DMS53 treated with DMSO at 0.1 percent for 48 hours (cell line): ENCODE results near the gene TRIM2.
A peak's percentile ranks its signal among the peaks of the same experiment; 100 is the strongest.
"Not testable (repeated sequence)": the region's sequence is repeated elsewhere in the genome, so short reads cannot be mapped to it uniquely, and the experiment has no call there.

Experiments used
- DNase-seq: peaks from one replicate; lab custom pipeline; 2025; ENCODE audit not compliant: unreplicated experiment; lab: John Stamatoyannopoulos, UW

TRIM2 gene

DNA sequence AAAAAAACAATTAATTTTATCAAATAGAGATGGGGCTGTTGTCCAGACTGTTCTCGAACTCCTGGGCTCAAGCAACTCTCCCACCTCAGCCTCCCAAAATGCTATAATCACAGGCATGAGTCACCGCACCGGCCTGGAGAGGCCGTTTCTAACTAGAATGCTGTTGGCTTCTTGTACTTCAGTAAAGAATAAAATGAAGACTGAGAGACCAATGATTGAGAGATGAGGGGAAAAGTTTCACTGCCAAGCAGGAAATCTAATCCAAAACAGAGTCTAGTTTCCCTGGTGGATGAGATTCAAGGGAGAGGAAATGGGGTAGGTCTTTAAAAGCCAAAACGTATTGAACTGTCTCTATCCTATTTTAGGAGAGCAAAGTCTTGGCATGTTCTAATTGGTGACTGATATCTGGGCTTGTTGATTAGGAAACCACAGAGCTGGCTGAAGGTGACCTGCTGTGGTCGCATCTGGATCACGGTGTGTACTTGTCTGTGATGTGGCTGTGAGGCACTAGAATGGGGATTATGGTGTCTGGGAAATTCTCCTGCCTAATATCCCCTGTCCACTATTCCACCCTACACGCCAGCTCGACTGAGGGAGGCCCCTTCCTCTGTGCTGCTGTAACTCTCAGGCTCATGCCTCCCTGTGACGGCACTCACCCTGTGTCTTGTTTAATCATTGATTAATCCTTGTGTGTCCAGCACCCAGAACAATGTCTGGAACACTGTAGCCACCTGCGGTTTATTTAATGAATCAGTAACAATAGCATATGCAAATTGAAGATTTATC lies 15.0 kb upstream of the TRIM2 start:
- DNase-seq = peak; percentile 42

DNA sequence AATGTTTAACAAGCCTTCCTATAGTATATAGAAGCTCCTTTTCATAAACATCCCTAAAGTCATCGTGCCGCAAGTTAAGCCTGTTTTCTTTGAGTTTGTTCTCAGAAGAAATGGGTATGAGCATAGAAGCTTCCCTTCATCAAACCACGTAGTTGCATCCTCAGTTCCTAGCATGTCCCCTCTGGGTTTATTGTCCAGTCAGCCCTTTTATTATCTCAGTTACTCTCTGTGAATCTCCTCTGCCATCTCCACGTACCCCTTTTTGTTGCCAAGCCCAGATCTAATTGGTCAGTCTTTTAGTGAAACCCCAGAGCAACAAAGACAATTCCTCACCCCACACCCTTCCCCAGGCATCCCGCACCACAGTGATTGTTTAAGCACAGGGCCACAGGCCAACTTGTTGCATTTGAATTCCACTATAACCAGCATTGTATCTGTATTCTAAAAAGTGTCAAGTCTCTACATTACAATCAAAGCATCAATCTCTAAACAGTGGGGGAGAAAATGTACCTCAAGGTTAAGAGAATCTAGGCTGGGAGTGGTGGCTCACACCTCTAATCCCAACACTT lies 12.4 kb upstream of the TRIM2 start:
- no peak for DNase-seq

DNA sequence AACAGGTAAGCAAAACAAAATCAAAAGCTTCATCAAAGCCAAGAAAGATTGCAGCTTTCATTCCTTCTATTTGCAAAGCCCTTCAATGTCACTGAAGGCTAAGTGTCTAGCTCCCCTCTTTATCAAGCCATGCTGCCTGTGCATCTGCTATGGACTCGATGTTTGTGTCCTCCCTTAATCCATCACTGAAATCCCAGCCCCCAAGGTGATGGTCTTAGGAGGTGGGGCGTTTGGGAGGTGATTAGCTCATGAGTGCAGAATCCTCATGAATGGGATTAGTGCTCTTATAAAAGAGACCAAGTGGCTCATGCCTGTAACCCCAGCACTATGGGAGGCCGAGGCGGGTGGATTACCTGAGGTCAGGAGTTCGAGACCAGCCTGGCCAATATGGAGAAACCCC lies 6.9 kb upstream of the TRIM2 start:
- no peak for DNase-seq

DNA sequence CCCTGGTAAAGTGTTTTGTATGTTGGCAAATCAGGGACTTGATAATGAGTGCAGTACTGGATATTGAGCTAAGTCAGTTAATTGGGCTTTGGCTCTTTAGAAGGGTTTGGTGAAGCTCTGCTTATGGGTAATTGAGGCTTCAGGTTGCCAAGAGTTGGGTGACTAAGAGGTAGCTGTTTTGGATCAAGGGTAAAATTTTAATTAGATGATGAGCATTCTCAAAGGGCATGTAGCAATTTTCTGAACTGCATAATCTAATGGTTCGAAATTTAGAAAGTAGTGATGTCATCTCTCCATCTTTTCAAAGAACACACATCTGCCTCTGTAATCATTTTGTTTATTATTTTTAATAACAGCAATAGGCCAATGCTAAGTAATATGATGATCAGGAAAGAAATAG lies 5.5 kb upstream of the TRIM2 start:
- no peak for DNase-seq

DNA sequence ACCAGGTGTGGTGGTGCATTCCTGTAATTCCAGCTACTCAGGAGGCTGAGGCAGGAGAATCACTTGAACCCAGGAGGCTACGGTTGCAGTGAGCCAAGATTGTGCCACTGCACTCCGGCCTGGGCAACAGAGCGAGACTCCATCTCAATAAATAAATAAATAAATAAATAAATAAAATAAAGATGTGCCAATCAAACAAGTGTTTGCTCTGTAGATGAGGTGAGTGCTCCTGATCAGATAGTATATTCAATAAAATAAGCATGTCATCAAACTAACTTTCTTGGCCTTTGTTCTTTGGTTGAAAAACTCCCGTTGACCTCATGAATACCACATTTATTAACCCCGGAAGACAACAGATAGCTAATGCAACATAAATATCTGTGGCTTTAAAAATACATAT lies 497 bp upstream of the TRIM2 start:
- DNase-seq = not testable (repeated sequence)

DNA sequence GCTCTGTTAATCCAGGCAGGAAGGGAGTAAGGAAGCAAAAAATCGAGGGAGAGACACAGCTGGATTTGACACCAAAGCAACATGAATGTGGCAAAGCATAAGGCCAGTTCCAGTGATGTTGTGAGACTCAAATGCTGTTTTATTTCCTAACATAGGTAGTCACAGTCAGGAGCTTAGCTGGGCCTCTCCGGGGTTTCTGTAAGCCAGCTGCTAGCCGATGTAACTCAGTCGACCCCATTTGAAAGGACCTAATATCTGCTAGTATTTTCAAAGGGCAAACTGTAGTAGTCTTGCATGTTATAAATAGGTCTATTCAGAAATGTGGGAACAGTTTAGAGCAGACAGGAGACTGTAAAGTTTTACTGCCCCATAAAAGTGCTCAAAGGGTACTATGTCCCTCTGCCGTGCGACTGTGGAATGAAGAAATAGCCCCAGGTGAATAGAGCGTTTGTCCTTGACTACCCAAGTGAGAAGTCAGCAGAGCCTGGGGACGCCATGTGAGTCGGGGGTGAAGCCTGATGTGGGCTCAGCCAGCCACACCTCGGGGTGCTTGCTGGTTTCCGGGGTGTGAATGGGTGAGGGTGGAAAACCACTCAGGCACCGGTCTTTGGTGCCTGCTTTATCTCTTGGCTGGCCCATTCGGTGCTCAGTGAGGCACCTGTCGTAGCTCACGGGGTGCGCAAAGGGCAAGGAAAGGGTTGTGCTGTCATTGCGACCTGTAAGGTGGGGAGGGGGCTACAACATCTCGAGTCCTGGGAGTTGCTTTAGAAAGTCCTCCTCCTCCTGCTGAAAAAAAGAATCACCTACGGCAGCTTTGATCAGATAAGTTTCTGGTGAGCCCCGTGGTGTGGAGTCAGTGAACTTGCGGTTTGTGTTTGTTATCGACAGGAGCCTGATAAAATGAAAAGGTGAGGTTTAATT lies 745 bp downstream of the TRIM2 start:
- peak; percentile 8 for DNase-seq

DNA sequence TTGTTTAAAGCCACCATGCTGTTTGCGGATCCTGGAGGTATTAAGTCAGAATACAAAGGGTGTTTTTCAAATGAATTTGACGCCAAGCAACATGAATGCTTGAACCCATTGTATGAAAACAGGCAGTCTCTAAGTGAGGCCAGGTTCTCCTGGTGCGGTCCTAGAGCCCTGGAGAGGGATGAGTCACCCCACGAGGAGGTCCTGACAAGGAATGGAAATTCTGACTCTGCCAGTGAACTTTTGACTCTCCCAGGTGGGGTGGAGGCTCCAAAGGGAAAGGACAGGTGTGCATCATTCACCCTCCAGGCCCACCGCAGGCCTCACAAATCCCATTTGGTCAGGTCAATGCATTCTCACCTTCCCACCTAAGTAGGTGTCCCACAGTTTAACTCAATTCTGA lies 1.5 kb downstream of the TRIM2 start:
- DNase-seq = peak; percentile 6

DNA sequence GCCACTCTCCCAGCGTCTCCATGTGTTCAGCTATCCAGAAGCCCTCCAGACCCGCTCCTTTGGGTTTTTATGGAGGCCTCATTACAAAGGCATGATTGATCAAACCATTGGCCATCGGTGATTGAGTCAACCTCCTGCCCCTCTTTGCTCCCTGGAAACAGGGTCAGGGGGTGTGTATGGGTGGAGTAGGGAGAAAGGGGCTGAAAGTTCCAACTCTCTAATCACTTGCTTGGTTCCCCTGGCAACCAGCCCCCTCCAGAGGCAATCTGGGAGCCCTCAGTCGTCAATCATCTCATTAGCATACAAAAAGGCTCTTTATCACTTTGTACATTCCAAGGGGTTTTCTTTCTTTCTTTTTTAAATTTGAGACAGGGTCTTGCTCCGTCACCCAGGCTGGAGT lies 2.3 kb downstream of the TRIM2 start:
- no peak for DNase-seq

DNA sequence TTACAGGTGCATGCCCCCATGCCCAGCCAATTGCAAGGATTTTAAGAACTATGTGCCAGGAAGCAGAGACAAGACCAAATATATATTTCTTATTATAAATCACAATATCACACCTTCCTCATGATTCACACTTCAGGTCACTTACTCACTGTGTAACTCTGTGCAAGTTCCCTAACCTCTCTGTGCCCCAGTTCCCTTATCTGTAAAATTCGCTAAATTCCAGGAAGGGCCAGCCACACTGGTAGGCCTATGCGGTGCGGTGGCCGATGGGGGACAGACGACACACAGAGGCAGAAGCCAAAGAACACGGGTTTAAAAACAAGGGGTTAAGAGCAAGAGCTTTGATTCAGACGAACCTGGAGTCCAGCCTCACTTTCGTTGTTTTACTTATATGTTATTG lies 2.8 kb downstream of the TRIM2 start:
- DNase-seq = no peak

DNA sequence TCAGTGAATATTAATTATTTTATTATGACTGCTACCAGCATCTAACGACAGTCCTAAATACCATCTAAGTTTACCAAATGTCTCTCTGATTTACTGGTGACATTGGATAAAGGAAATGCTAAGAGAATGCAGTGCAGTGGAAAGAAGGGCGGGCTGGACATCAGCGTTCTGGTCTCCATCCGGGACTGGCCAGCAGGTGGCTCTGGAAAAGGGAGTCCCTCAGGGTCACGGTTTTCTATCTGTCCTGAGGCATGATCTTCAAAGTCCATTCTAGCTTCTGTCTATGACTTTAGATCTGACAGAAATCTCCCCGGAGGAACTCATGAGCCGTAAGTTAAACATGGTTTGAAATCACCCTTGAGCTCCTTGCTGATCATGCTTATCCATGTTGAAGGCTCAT lies 3.3 kb downstream of the TRIM2 start:
- DNase-seq = peak; percentile 3

DNA sequence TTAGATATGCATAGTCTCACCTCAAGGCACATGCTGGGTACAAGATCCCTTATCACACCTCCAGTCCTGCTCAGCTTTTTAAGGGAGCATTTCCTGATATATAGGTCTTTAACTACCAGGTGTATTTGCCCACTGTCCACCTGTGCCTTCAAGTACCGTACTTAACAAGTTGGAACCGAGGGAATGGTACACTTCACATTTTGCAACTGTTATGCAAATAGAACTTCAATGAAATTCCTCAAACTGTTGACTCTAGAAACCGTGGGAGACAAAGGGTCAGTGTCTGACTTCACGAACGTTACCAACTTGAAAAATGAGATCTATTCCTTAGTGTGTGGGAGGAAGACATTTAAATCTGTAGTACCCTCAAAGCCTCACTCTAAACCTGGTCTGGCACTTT lies 5.2 kb downstream of the TRIM2 start:
- peak; percentile 80 for DNase-seq

DNA sequence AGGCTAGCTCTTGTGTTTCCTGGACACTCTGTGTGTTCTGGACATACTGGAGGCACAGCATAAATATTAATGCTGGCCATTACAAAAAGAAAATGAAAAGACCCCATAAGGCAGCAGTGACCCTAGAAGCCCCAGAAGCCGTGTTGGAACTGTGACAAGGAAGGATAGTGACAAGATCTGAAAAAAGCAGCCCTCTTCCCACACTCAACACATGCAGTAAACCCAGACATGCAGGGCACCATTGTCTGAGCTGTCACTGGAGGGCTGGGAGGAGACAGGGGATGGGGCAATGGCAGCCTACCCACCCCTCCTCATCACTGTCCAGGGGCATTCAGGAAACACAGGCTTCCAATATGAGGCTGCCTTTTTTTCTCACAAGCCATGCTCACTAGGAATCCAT lies 6.5 kb downstream of the TRIM2 start:
- DNase-seq = no peak

DNA sequence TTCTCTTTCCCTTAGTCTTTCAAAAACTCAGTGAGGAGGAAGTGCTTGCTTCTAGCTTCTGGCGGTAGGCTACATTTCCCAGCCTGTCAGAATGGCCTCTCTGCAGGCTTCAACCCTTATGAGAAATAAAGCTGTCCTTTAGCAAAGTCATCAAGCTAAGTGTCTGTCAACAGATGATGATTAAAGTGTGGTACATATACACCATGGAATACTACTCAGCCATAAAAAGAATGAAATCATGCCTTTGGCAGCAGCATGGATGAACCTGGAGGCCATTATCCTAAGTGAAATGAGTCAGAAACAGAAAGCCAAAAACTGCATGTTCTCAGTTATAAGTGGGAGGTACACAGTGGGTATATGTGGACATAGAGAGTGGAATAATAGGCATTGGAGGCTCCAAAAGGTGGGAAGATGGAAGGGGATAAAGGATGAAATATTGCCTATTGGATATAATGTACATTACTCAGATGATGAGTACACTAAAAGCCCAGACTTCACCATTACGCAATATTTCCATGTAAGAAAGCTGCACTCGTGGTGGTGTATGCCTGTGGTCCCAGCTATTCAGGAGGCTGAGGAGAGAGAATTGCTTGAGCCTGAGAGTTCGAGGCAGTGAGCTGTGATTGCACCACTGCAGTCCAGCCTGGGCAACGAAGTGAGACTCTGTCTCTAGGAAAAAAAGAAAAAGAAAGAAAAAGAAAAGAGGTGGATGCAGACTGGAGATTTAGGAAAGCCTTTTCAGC lies 7.9 kb downstream of the TRIM2 start:
- DNase-seq = no peak

DNA sequence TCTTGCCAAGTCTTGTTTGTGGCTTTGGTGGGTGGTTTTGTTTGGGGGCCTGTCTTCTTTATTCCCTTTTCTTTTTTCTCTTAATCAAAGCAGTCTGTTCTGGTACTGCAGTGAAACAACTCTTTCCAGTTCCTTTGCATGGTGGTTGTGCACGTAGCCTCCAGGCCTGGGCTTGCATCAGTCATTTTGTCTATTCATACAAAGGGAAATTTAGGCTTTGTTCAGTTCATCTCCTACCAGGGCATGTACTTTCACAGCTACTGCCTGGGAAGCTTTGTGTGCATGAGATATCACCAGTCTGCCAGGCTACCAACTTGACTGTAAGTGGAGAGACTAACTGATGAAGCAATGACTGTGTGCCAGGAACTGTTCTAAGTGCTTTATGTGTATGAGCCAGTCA lies 8.5 kb downstream of the TRIM2 start:
- DNase-seq = no peak

DNA sequence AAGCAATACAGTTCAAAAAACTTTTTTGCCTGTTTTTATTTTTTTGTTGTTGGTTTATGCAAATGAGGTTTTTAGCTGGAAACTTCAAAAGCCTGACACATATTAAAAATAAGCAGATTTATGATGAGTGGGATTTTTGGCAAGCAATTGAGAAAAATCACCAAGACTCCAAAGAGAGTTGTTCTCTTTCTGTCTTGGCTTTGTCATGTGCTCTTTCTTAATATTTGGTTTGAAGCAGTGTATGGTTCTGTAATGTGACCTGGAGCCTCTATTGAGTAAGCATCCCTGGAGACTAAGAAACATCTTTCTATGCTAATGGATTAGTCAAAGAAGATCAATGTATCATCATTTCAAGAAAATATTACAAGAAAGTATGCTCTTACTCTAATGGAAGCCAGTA lies 11.7 kb downstream of the TRIM2 start:
- DNase-seq = no peak

DNA sequence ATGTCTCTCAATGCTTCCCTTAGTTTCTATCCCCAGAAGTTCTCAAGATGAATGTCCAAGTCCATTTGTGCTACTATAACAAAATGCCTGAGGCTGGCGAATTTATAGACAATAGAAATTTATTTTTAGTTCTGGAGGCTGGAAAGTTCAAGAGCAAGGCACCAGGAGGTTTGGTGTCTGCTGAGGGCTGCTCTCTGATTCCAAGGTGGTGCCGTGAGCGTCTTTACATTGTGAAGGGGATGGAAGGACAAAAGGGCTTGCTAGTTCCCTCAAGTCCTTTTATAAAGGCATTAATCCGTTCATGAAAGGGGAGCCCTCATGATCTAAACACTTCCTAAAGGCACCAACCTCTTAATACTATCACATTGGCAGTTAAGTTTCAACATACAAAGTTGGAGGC lies 12.3 kb downstream of the TRIM2 start:
- DNase-seq = no peak

DNA sequence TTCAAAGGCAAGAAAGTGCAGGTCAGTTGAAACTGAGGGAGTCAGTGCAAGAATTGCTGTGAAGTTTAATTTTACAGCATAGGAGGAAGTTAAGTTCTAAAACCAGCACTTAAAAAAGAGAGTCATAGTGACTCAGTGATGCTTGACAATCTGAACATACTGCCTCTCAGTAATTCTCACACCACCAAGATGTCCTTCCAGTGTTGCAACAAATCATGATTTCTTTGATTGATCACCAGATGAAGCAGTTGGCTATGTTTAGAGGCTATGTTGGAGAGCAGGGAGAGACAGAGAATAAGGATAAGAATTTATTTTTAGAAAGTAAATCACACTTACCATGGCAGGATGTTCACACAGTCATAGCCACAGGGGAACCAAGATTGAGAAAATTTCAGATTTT lies 13.2 kb downstream of the TRIM2 start:
- peak; percentile 13 for DNase-seq

DNA sequence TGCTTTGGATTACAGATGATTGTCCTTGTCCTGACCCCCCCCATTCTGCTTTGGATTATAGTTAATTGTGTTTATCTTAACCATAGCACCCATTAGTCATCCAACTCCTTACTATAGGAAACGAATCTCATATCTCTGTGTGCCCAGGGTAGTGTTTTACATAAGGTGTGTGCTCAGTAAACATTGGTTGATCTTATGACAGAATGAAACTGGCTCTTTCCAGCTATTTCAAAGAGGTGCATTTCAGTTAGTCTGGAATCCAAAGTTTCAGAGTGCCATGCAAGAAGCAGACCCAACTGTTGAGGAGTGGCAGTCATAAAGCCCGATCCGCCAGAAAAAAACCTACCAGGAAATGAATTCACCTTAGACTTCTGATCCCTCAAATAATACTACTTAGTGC lies 14.7 kb downstream of the TRIM2 start:
- DNase-seq = peak; percentile 39

DNA sequence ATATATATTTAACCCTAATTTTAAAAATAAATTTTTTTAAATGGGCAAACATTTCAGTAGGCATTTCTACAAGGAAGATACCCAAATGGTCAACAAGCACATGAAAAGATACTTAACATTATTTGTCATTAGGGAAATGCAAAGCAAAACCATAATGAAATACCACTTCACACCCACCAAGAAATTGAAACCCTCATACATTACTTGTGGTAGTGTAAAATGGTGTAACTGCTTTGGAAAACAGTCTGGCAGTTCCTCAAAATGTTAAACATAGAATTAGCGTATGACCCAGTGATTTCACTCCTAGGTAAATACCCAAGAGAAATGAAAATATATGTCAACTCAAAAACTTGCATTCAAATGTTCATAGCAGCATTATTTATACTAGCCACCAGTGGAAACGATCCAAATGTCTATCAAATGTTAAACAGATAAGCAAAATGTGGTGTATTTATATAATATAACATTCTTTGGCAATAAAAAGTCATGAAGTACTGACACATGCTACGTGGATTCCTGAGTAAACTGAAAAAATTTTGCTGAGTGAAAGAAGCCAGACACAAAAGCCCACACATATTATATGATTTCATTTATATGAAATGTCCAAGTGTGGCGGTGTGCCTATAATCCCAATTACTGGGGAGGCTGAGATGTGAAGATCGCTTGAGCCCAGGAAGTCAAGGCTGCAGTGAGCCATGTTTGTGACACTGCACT lies 16.6 kb downstream of the TRIM2 start:
- no peak for DNase-seq
